Keratinocyte (primary cell): ENCODE data around the gene ASTN2. TPM values are rescaled to one million over a fixed set of nuclear protein-coding genes. Genes with fewer than 3 reads are reported as not detected.

Experiments used
- DNase-seq: peaks from one replicate; pipeline ENCODE4 v3.0.0-alpha.2; 2011; ENCODE audit warnings: low read depth, missing footprints, low spot score
- FAIRE-seq: peaks from 2 replicates; lab custom pipeline; 2011; peaks lifted over from hg19 to GRCh38; lab: Jason Lieb, UNC
- H2AFZ ChIP-seq: 2 replicates; pipeline ENCODE4 v1.6.0; 2012; ENCODE audit warnings: low read length, control low read depth, inconsistent platforms; ENCODE audit not compliant: control insufficient read depth
- H3K27ac ChIP-seq: 2 replicates; pipeline ENCODE4 v1.5.1; 2011; ENCODE audit warnings: low read length; ENCODE audit not compliant: control insufficient read depth, insufficient read depth
- H3K27me3 ChIP-seq: 3 replicates; pipeline ENCODE4 v1.6.0; 2011; ENCODE audit warnings: low read length; ENCODE audit not compliant: control insufficient read depth, insufficient read depth; ENCODE audit errors: extremely low read depth
- H3K36me3 ChIP-seq, 2 experiments: 2 replicates in 1 of 2; 3 replicates in 1 of 2; pipeline ENCODE4 v1.5.1; 2011; ENCODE audit warnings: low read length in 2 of 2, mild to moderate bottlenecking in 1 of 2; ENCODE audit not compliant: control insufficient read depth in 2 of 2, insufficient read depth in 2 of 2; ENCODE audit errors: extremely low read depth in 1 of 2
- H3K4me1 ChIP-seq: 3 replicates; pipeline ENCODE4 v1.5.1; 2011; ENCODE audit warnings: low read length; ENCODE audit not compliant: control insufficient read depth, insufficient read depth; ENCODE audit errors: extremely low read depth
- H3K4me2 ChIP-seq: 3 replicates; pipeline ENCODE4 v1.6.0; 2011; ENCODE audit warnings: low read depth, low read length; ENCODE audit not compliant: control insufficient read depth, insufficient read depth; ENCODE audit errors: extremely low read depth
- H3K4me3 ChIP-seq, 3 experiments: fragments of 200-600 bp in 1 of 3; sonication (generic) in 1 of 3; 2 replicates in 2 of 3; 3 replicates in 1 of 3; pipeline ENCODE4 v1.5.1; 2011 to 2016; ENCODE audit warnings: low read length in 3 of 3, mild to moderate bottlenecking in 3 of 3, control low read depth in 2 of 3, inconsistent platforms in 1 of 3, low read depth in 1 of 3, mixed read lengths in 1 of 3, mixed run types in 1 of 3, moderate library complexity in 1 of 3; ENCODE audit not compliant: control insufficient read depth in 2 of 3, insufficient read depth in 2 of 3; ENCODE audit errors: extremely low read depth in 1 of 3
- H3K79me2 ChIP-seq: 2 replicates; pipeline ENCODE4 v1.6.0; 2012; ENCODE audit warnings: low read length; ENCODE audit not compliant: control insufficient read depth, insufficient read depth
- H3K9ac ChIP-seq: 3 replicates; pipeline ENCODE4 v1.6.0; 2011; ENCODE audit warnings: low read length; ENCODE audit not compliant: control insufficient read depth, insufficient read depth; ENCODE audit errors: extremely low read depth
- H3K9me1 ChIP-seq: 3 replicates; pipeline ENCODE4 v1.6.0; 2011; ENCODE audit warnings: low read length; ENCODE audit not compliant: control insufficient read depth, insufficient read depth; ENCODE audit errors: extremely low read depth
- H3K9me3 ChIP-seq: 2 replicates; pipeline ENCODE4 v1.5.1; 2012; ENCODE audit warnings: low read depth, low read length; ENCODE audit not compliant: control insufficient read depth
- H4K20me1 ChIP-seq: 3 replicates; pipeline ENCODE4 v1.6.0; 2011; ENCODE audit warnings: low read length; ENCODE audit not compliant: control insufficient read depth, insufficient read depth; ENCODE audit errors: extremely low read depth
- EZH2 ChIP-seq: IDR thresholded peaks from one replicate; pipeline ENCODE4 v1.6.1; 2012; ENCODE audit warnings: inconsistent platforms, mild to moderate bottlenecking, low read length, moderate library complexity
- dilution Hi-C: fragments of 300-500 bp; cut with MboI; formaldehyde crosslinking; loops from one replicate; pipeline ENCODE4 v1.7.0; 2020; ENCODE audit warnings: low sequenced_read_pairs; ENCODE audit not compliant: extremely low pct_ligation_motif_present
- polyA plus RNA-seq, 5 experiments: library from polyadenylated mRNA; depleted of rRNA in 3 of 5; stranded (reverse) in 3 of 5; stranded (forward) in 1 of 5; unstranded in 1 of 5; fragments of >200 nt; gene quantifications; 1 replicate in 1 of 5; 2 replicates in 3 of 5; 3 replicates in 1 of 5; pipeline versions ENCODE4 v1.2.1 to v1.2.3, GENCODE V29; 2011 to 2012; ENCODE audit warnings: missing spikeins in 2 of 5, low read depth in 1 of 5, low replicate concordance in 1 of 5
- TF ChIP-seq, protein P1 (sequence below), 3 experiments: IDR thresholded peaks in 1 of 3; conservative IDR thresholded peaks in 1 of 3; optimal IDR thresholded peaks in 1 of 3; 2 replicates in 2 of 3; 3 replicates in 1 of 3; pipeline versions ENCODE3 to v1.5.1; 2011; ENCODE audit warnings: low read length in 3 of 3, mild to moderate bottlenecking in 3 of 3, moderate library complexity in 2 of 3, control low read depth in 1 of 3, inconsistent platforms in 1 of 3; ENCODE audit not compliant: insufficient read depth in 2 of 3; ENCODE audit errors: extremely low read depth in 1 of 3

The ASTN2 gene
- polyA plus RNA-seq, 1 donor (not counting 4 experiments of a cell fraction or from before 2014, with no cell fraction given), result 0.31 TPM

DNA sequence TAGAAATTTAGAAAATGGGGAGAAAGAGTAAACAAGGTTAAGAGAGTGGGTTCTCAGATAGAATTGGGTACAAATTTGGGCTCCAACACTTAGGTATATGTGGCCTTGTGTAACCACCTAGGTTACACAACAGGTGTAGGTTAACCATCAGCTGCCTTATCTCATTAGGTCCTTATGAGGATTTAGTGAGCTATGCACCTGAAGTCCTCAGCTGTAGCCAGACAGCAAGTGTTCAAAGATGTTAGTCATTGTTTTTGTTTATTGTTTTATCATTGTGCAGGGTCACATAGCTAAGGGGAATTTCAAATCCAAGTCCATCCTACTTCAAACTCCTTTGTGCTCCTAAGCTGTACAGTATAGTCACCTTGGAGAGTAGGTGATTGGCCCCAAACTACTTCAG, 728.7 kb downstream of the ASTN2 start:
- H3K4me3 ChIP-seq, result no peak overlapping the region
- no peaks in the 10 kb centered on the region for H4K20me1 ChIP-seq
- dilution Hi-C loops, result no loop called here
- no peaks in the 10 kb centered on the region for H3K36me3 ChIP-seq
- no peaks in the 10 kb centered on the region for H3K9me1 ChIP-seq
- no peak overlapping the region for H3K4me2 ChIP-seq
- H3K27ac ChIP-seq, result no peak overlapping the region
- no peak for DNase-seq
- TF ChIP-seq, protein P1, sequence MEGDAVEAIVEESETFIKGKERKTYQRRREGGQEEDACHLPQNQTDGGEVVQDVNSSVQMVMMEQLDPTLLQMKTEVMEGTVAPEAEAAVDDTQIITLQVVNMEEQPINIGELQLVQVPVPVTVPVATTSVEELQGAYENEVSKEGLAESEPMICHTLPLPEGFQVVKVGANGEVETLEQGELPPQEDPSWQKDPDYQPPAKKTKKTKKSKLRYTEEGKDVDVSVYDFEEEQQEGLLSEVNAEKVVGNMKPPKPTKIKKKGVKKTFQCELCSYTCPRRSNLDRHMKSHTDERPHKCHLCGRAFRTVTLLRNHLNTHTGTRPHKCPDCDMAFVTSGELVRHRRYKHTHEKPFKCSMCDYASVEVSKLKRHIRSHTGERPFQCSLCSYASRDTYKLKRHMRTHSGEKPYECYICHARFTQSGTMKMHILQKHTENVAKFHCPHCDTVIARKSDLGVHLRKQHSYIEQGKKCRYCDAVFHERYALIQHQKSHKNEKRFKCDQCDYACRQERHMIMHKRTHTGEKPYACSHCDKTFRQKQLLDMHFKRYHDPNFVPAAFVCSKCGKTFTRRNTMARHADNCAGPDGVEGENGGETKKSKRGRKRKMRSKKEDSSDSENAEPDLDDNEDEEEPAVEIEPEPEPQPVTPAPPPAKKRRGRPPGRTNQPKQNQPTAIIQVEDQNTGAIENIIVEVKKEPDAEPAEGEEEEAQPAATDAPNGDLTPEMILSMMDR (optimal IDR thresholded peaks at IDR 0.05 in 1 of 3, IDR thresholded peaks at IDR 0.05 in 1 of 3, conservative IDR thresholded peaks at IDR 0.05 in 1 of 3; ENCODE audit: extremely low read depth in 1 of 3, insufficient read depth in 2 of 3, low read length in 3 of 3), result no peak
- no peak for TF ChIP-seq EZH2
- no peaks in the 10 kb centered on the region for H3K9me3 ChIP-seq
- H3K79me2 ChIP-seq, result peaks cover 37% of the 10 kb centered on the region
- FAIRE-seq, result peak; percentile 13
- H3K9ac ChIP-seq, result no peak overlapping the region
- H3K4me1 ChIP-seq, result peaks cover 16% of the 10 kb centered on the region
- no peak overlapping the region for H2AFZ ChIP-seq
- no peaks in the 10 kb centered on the region for H3K27me3 ChIP-seq

DNA sequence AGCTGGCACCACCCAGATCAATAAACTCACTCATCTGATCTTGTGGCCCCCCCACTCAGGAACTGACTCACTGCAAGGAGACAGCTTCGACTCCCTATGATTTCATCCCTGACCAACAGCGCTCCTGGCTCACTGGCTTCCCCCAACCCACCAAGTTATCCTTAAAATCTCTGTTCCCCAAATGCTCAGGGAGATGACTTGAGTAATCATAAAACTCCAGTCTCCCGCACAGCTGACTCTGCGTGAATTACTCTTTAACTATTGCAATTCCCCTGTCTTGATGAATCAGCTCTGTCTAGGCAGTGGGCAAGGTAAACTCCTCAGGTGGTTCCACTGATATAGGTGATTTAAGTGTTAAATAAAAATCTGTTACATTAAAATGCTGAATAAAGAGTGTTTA, 729.7 kb downstream of the ASTN2 start:
- DNase-seq, result no peak
- H4K20me1 ChIP-seq, result no peaks in the 10 kb centered on the region
- H3K4me3 ChIP-seq, result no peak overlapping the region
- FAIRE-seq, result no peak
- no peaks in the 10 kb centered on the region for H3K9me3 ChIP-seq
- no peak overlapping the region for H3K9ac ChIP-seq
- no peak for TF ChIP-seq EZH2
- TF ChIP-seq, protein P1 (optimal IDR thresholded peaks at IDR 0.05 in 1 of 3, IDR thresholded peaks at IDR 0.05 in 1 of 3, conservative IDR thresholded peaks at IDR 0.05 in 1 of 3; ENCODE audit: extremely low read depth in 1 of 3, insufficient read depth in 2 of 3, low read length in 3 of 3), result no peak
- no peaks in the 10 kb centered on the region for H3K36me3 ChIP-seq
- peaks cover 16% of the 10 kb centered on the region for H3K4me1 ChIP-seq
- peaks cover 28% of the 10 kb centered on the region for H3K79me2 ChIP-seq
- dilution Hi-C loops, result no loop called here
- H3K4me2 ChIP-seq, result no peak overlapping the region
- H2AFZ ChIP-seq, result no peak overlapping the region
- no peaks in the 10 kb centered on the region for H3K27me3 ChIP-seq
- H3K27ac ChIP-seq, result no peak overlapping the region
- H3K9me1 ChIP-seq, result no peaks in the 10 kb centered on the region
